Loucy (cell line): ENCODE measurements around the gene WSCD1.

Source experiments
- H2AFZ ChIP-seq: fragments of 200-600 bp; sonication (generic); 2 replicates; pipeline ENCODE4 v1.6.0; 2016; ENCODE audit warnings: antibody characterized with exemption, mild to moderate bottlenecking, low read length, moderate library complexity
- H3F3A ChIP-seq: fragments of 200-600 bp; 2 replicates; pipeline ENCODE4 v1.6.0; 2016; ENCODE audit warnings: antibody characterized with exemption, low read depth, mild to moderate bottlenecking
- H3K27me3 ChIP-seq: fragments of 200-600 bp; sonication (generic); 2 replicates; pipeline ENCODE4 v1.6.1; 2014; ENCODE audit warnings: low read length, mild to moderate bottlenecking; ENCODE audit not compliant: insufficient read depth, poor library complexity, severe bottlenecking
- H3K36me3 ChIP-seq: fragments of 200-600 bp; sonication (generic); 2 replicates; pipeline ENCODE4 v1.6.1; 2016; ENCODE audit warnings: low read length; ENCODE audit not compliant: insufficient read depth
- H3K4me1 ChIP-seq: fragments of 200-600 bp; sonication (generic); 2 replicates; pipeline ENCODE4 v1.5.1; 2014; ENCODE audit warnings: low read length, mild to moderate bottlenecking; ENCODE audit not compliant: insufficient read depth, poor library complexity, severe bottlenecking
- H3K4me2 ChIP-seq: fragments of 200-600 bp; sonication (generic); 2 replicates; pipeline ENCODE4 v1.6.0; 2014; ENCODE audit warnings: antibody characterized with exemption, low read length, low read depth, mild to moderate bottlenecking; ENCODE audit not compliant: poor library complexity, severe bottlenecking
- H3K4me3 ChIP-seq: fragments of 200-600 bp; sonication (generic); 2 replicates; pipeline ENCODE4 v1.5.1; 2014; ENCODE audit warnings: low read length, mild to moderate bottlenecking, mixed read lengths; ENCODE audit not compliant: poor library complexity, severe bottlenecking
- H3K79me2 ChIP-seq: fragments of 200-600 bp; sonication (generic); 2 replicates; pipeline ENCODE4 v1.6.1; 2014; ENCODE audit warnings: low read length; ENCODE audit not compliant: insufficient read depth
- H3K9ac ChIP-seq: fragments of 200-600 bp; sonication (generic); 2 replicates; pipeline ENCODE4 v1.6.0; 2014; ENCODE audit warnings: mild to moderate bottlenecking, low read depth, low read length, moderate library complexity; ENCODE audit not compliant: poor library complexity, severe bottlenecking
- H3K9me2 ChIP-seq: fragments of 200-600 bp; sonication (generic); replicated peaks from 2 replicates; pipeline ENCODE4 v1.6.1; 2016; ENCODE audit warnings: low read depth, low read length, mixed read lengths
- H3K9me3 ChIP-seq: fragments of 200-600 bp; sonication (generic); 2 replicates; pipeline ENCODE4 v1.6.1; 2014; ENCODE audit warnings: mild to moderate bottlenecking, antibody characterized with exemption, low read length, low read depth; ENCODE audit not compliant: insufficient read depth
- H4K20me1 ChIP-seq: fragments of 200-600 bp; sonication (generic); 2 replicates; pipeline ENCODE4 v1.6.0; 2014; ENCODE audit warnings: antibody characterized with exemption, low read length, mild to moderate bottlenecking; ENCODE audit not compliant: insufficient read depth, poor library complexity, severe bottlenecking
- CTCF ChIP-seq: fragments of 200-600 bp; sonication (generic); conservative IDR thresholded peaks from 2 replicates; pipeline ENCODE4 v1.5.1; 2014; ENCODE audit warnings: mild to moderate bottlenecking, antibody characterized with exemption, low read length
- EZH2phosphoT487 ChIP-seq: fragments of 200-600 bp; IDR thresholded peaks from 2 replicates; pipeline ENCODE4 v1.6.1; 2018; ENCODE audit warnings: antibody characterized with exemption, mild to moderate bottlenecking, moderate library complexity, borderline replicate concordance

Gene WSCD1

GRCh38 chr17:6135996-6136395, 65.8 kb downstream of the WSCD1 start:
- Histone ChIP-seq H3K9me3 (peaks cover 9% of the 10 kb centered on the region), H3K27me3 (no peaks in the 10 kb centered on the region), H2AFZ (no peak overlapping the region), H3K4me3 (no peak overlapping the region), H3K4me2 (no peak overlapping the region), H3K9me2 (no peaks in the 10 kb centered on the region), H3K36me3 (no peaks in the 10 kb centered on the region), H3K9ac (no peak overlapping the region), H4K20me1 (no peaks in the 10 kb centered on the region), H3F3A (no peaks in the 10 kb centered on the region), H3K4me1 (no peaks in the 10 kb centered on the region), H3K79me2 (no peaks in the 10 kb centered on the region)
- no peak for TF ChIP-seq EZH2phosphoT487
- no peak for TF ChIP-seq CTCF

GRCh38 chr17:6137716-6138502, 67.7 kb downstream of the WSCD1 start:
- no peak for TF ChIP-seq CTCF
- no peak for TF ChIP-seq EZH2phosphoT487
- H3K27me3 ChIP-seq, result no peaks in the 10 kb centered on the region

GRCh38 chr17:6138761-6139446, 68.7 kb downstream of the WSCD1 start:
- no peaks in the 10 kb centered on the region for H3K27me3 ChIP-seq
- H2AFZ ChIP-seq, result no peak overlapping the region
- H3K36me3 ChIP-seq, result no peaks in the 10 kb centered on the region
- no peaks in the 10 kb centered on the region for H3K9me2 ChIP-seq
- no peak overlapping the region for H3K9ac ChIP-seq
- peaks cover 7% of the 10 kb centered on the region; the same call in 1 of the 2 replicates for H3K9me3 ChIP-seq
- no peak for TF ChIP-seq EZH2phosphoT487
- TF ChIP-seq CTCF, result no peak
- no peaks in the 10 kb centered on the region for H4K20me1 ChIP-seq
- H3K4me1 ChIP-seq, result no peaks in the 10 kb centered on the region
- no peaks in the 10 kb centered on the region for H3F3A ChIP-seq
- no peak overlapping the region for H3K4me3 ChIP-seq
- no peak overlapping the region for H3K4me2 ChIP-seq
- H3K79me2 ChIP-seq, result no peaks in the 10 kb centered on the region

More at GRCh38 chr17:6137716-6138502, 67.7 kb downstream of the WSCD1 start:
- Histone ChIP-seq H3K4me2 (no peak overlapping the region), H3K9me2 (no peaks in the 10 kb centered on the region), H3K79me2 (no peaks in the 10 kb centered on the region), H3F3A (no peaks in the 10 kb centered on the region), H3K4me1 (no peaks in the 10 kb centered on the region), H3K9ac (no peak overlapping the region), H3K36me3 (no peaks in the 10 kb centered on the region), H3K4me3 (no peak overlapping the region), H3K9me3 (peaks cover 7% of the 10 kb centered on the region), H2AFZ (no peak overlapping the region), H4K20me1 (no peaks in the 10 kb centered on the region)
